Suprapubic skin (tissue), 4 donors: ENCODE results near the gene IFNLR1. TPM values are rescaled to one million over a fixed set of nuclear protein-coding genes. Genes with fewer than 3 reads are reported as not detected.

Experiments used
- DNase-seq, 2 donors: peaks; one replicate each; pipeline ENCODE4 v3.0.0-alpha.2; 2019; ENCODE audit warnings: low spot score in 2 of 2
- H3K27ac ChIP-seq: fragments of 200-600 bp; sonication (generic); one replicate; pipeline ENCODE4 v1.5.1; 2019
- H3K27me3 ChIP-seq: fragments of 200-600 bp; sonication (generic); one replicate; pipeline ENCODE4 v1.5.1; 2019
- H3K36me3 ChIP-seq: fragments of 200-600 bp; sonication (generic); one replicate; pipeline ENCODE4 v1.5.1; 2019
- H3K4me1 ChIP-seq: fragments of 200-600 bp; sonication (generic); one replicate; pipeline ENCODE4 v1.5.1; 2019
- H3K4me3 ChIP-seq: fragments of 200-600 bp; sonication (generic); one replicate; pipeline ENCODE4 v1.5.1; 2019; ENCODE audit warnings: mild to moderate bottlenecking
- H3K9me3 ChIP-seq: fragments of 200-600 bp; sonication (generic); one replicate; pipeline ENCODE4 v1.5.1; 2019
- EP300 ChIP-seq: sonication (generic); formaldehyde crosslinking; IDR thresholded peaks from one replicate; pipeline ENCODE4 v1.6.1; 2017; ENCODE audit warnings: antibody characterized with exemption
- POLR2A ChIP-seq, 2 donors: fragments of 450-650 bp; IDR thresholded peaks; one replicate each; pipeline ENCODE4 v1.6.1; 2017; ENCODE audit warnings: antibody characterized with exemption in 2 of 2, mild to moderate bottlenecking in 2 of 2, moderate library complexity in 2 of 2
- POLR2AphosphoS5 ChIP-seq, 3 donors: sonication (generic); formaldehyde crosslinking; IDR thresholded peaks; one replicate each; pipeline ENCODE4 v1.6.1; 2017; ENCODE audit warnings: antibody characterized with exemption in 3 of 3
- WGBS: methylation state at CpG from one replicate; pipeline ENCODE4 v1.1.5; 2018; 5-methylcytosine and 5-hydroxymethylcytosine counted together
- total RNA-seq, 4 donors: library from RNA; depleted of rRNA; stranded (reverse); fragments of >200 nt; gene quantifications; one replicate each; pipeline ENCODE4 v1.1.0, GENCODE V29; 2016
- TF ChIP-seq, protein P1 (sequence below), 2 donors: fragments of 200-600 bp in 1 of 2; fragments of 450-650 bp in 1 of 2; sonication (generic) in 1 of 2; IDR thresholded peaks; one replicate each; pipeline ENCODE4 v1.5.1; 2016 to 2019; ENCODE audit warnings: antibody characterized with exemption in 2 of 2, mild to moderate bottlenecking in 1 of 2, moderate library complexity in 1 of 2

Gene IFNLR1
- total RNA-seq, 4 donors from 2014 or later = 11.7 to 16.1 (median 14.0) TPM

GRCh38 chr1:24122776-24123175 is 64.3 kb downstream of the IFNLR1 start:
- DNase-seq = no peak
- H3K9me3 ChIP-seq = no peaks in the 10 kb centered on the region
- peaks cover 38% of the 10 kb centered on the region for H3K4me1 ChIP-seq
- H3K36me3 ChIP-seq = peaks cover 6% of the 10 kb centered on the region
- H3K27ac ChIP-seq = no peak overlapping the region
- TF ChIP-seq POLR2A (IDR thresholded peaks at IDR 0.05) (no peak), EP300 (no peak), POLR2AphosphoS5 (IDR thresholded peaks at IDR 0.05) (no peak)
- TF ChIP-seq, protein P1, sequence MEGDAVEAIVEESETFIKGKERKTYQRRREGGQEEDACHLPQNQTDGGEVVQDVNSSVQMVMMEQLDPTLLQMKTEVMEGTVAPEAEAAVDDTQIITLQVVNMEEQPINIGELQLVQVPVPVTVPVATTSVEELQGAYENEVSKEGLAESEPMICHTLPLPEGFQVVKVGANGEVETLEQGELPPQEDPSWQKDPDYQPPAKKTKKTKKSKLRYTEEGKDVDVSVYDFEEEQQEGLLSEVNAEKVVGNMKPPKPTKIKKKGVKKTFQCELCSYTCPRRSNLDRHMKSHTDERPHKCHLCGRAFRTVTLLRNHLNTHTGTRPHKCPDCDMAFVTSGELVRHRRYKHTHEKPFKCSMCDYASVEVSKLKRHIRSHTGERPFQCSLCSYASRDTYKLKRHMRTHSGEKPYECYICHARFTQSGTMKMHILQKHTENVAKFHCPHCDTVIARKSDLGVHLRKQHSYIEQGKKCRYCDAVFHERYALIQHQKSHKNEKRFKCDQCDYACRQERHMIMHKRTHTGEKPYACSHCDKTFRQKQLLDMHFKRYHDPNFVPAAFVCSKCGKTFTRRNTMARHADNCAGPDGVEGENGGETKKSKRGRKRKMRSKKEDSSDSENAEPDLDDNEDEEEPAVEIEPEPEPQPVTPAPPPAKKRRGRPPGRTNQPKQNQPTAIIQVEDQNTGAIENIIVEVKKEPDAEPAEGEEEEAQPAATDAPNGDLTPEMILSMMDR (IDR thresholded peaks at IDR 0.05) = no peak
- WGBS = 85% methylated on average over 7 of the region's 7 CpGs
- H3K4me3 ChIP-seq = no peak overlapping the region
- H3K27me3 ChIP-seq = no peaks in the 10 kb centered on the region

DNA sequence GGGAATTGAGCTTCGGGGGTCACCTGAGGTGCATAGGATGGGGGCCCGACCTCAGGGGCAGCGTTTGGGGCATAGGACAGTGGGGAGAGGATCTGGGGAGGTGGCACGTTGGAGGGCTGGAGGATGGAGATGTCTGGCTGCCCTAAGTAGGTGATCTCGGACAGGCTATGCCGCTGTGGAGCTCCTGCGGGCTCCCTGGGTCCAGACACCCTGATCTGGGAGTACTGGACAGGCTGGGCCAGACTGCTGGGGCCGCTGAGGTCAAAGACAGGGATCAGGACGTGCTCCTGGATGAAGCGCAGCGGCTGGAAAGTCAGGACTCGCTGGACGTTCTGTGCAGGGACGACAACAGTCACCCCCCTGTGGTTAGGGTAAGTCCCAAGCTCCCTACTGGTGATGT is 65.7 kb downstream of the IFNLR1 start:
- TF ChIP-seq POLR2A (IDR thresholded peaks at IDR 0.05) = no peak
- TF ChIP-seq POLR2AphosphoS5 (IDR thresholded peaks at IDR 0.05) = no peak
- TF ChIP-seq, protein P1 (IDR thresholded peaks at IDR 0.05) = no peak
- TF ChIP-seq EP300 = no peak
- WGBS = 84% methylated on average over 14 of the region's 14 CpGs
- Histone ChIP-seq H3K4me1 (peaks cover 44% of the 10 kb centered on the region), H3K9me3 (no peaks in the 10 kb centered on the region), H3K4me3 (no peak overlapping the region), H3K27ac (no peak overlapping the region), H3K36me3 (no peaks in the 10 kb centered on the region), H3K27me3 (no peaks in the 10 kb centered on the region)
- no peak for DNase-seq

GRCh38 chr1:24120965-24121364 is 66.1 kb downstream of the IFNLR1 start:
- WGBS = 100% methylated on average over 1 of the region's 3 CpGs
- Histone ChIP-seq H3K9me3 (no peaks in the 10 kb centered on the region), H3K27me3 (no peaks in the 10 kb centered on the region), H3K4me3 (no peak overlapping the region), H3K27ac (peak overlapping the region; percentile 66), H3K4me1 (peaks cover 44% of the 10 kb centered on the region), H3K36me3 (no peaks in the 10 kb centered on the region)
- no peak for DNase-seq
- TF ChIP-seq EP300 (no peak), POLR2A (IDR thresholded peaks at IDR 0.05) (no peak), POLR2AphosphoS5 (IDR thresholded peaks at IDR 0.05) (no peak)
- TF ChIP-seq, protein P1 (IDR thresholded peaks at IDR 0.05) = no peak

- H3K9me3 ChIP-seq = no peaks in the 10 kb centered on the region
- H3K27me3 ChIP-seq = no peaks in the 10 kb centered on the region
- peaks cover 44% of the 10 kb centered on the region for H3K4me1 ChIP-seq
- DNase-seq = no peak
- no peaks in the 10 kb centered on the region for H3K36me3 ChIP-seq
- no peak overlapping the region for H3K4me3 ChIP-seq
- H3K27ac ChIP-seq = peak overlapping the region; percentile 66
- 32% methylated on average over 11 of the region's 17 CpGs for WGBS
- no peak for TF ChIP-seq EP300
- TF ChIP-seq POLR2AphosphoS5 (IDR thresholded peaks at IDR 0.05) = peak in 1 of 3 donors; percentile 24
These were observed 67.0 kb downstream of the IFNLR1 start for GRCh38 chr1:24119859-24120756.

DNA sequence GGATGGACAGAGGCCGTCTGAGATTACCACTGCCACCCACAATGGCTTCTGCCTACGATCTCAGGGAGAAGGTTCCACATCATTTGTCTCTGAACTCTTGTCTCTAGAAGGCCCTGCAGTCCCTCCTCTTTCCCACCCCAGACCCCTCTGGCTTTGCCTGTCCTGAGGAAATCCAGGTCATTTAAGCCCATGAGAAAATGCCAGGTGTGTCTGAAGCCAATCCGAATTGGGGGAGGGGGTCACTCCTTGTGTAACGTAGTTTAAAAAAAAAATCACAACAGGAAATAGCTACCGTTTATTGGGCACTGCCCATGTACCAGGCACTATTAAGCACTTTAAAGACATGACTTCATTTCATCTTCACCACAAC is 67.6 kb downstream of the IFNLR1 start:
- 64% methylated on average over 5 of the region's 5 CpGs for WGBS
- DNase-seq = no peak

More for the DNA sequence above, 67.6 kb downstream of the IFNLR1 start:
- Histone ChIP-seq H3K4me3 (no peak overlapping the region), H3K27me3 (no peaks in the 10 kb centered on the region), H3K36me3 (no peaks in the 10 kb centered on the region), H3K9me3 (no peaks in the 10 kb centered on the region), H3K4me1 (peaks cover 44% of the 10 kb centered on the region), H3K27ac (peak overlapping the region; percentile 66)
- TF ChIP-seq, protein P1 (IDR thresholded peaks at IDR 0.05) = no peak
- TF ChIP-seq EP300 (no peak), POLR2A (IDR thresholded peaks at IDR 0.05) (no peak), POLR2AphosphoS5 (IDR thresholded peaks at IDR 0.05) (no peak)
